OCI-LY3 (cell line): ENCODE results near the gene HOXC6.

Source experiments
- EZH2phosphoT487 ChIP-seq: fragments of 200-600 bp; shearing (Covaris generic); IDR thresholded peaks from 2 replicates; pipeline ENCODE4 v1.6.1; 2018; ENCODE audit warnings: antibody characterized with exemption, mixed run types, low read depth
- TF ChIP-seq, protein P1 (sequence below): fragments of 200-600, 300-600 bp; sonication (generic); IDR thresholded peaks from 2 replicates; pipeline ENCODE4 v1.5.1; 2014; ENCODE audit warnings: antibody characterized with exemption, low read length, low read depth

DNA sequence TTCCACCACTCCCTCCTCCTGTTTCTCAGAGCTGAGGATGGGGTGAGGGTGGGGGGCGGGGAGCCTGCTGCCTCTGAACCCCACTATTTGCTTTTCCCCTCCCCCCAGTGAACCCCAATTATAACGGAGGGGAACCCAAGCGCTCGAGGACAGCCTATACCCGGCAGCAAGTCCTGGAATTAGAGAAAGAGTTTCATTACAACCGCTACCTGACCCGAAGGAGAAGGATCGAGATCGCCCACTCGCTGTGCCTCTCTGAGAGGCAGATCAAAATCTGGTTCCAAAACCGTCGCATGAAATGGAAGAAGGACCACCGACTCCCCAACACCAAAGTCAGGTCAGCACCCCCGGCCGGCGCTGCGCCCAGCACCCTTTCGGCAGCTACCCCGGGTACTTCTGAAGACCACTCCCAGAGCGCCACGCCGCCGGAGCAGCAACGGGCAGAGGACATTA, 26.5 kb downstream of the HOXC6 start:
- TF ChIP-seq, protein P1, sequence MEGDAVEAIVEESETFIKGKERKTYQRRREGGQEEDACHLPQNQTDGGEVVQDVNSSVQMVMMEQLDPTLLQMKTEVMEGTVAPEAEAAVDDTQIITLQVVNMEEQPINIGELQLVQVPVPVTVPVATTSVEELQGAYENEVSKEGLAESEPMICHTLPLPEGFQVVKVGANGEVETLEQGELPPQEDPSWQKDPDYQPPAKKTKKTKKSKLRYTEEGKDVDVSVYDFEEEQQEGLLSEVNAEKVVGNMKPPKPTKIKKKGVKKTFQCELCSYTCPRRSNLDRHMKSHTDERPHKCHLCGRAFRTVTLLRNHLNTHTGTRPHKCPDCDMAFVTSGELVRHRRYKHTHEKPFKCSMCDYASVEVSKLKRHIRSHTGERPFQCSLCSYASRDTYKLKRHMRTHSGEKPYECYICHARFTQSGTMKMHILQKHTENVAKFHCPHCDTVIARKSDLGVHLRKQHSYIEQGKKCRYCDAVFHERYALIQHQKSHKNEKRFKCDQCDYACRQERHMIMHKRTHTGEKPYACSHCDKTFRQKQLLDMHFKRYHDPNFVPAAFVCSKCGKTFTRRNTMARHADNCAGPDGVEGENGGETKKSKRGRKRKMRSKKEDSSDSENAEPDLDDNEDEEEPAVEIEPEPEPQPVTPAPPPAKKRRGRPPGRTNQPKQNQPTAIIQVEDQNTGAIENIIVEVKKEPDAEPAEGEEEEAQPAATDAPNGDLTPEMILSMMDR, result no peak
- TF ChIP-seq EZH2phosphoT487, result no peak
